HL-60 (cell line): ENCODE measurements around the gene LIN7B.

Source experiments
- DNase-seq, 2 experiments: peaks; one replicate each; pipeline ENCODE4 v3.0.0-alpha.2; 2010 to 2020; ENCODE audit warnings: low read depth in 1 of 2, low spot score in 1 of 2
- H3K27ac ChIP-seq: fragments of 250-450 bp; sonication (Bioruptor Pico); replicated peaks from 2 replicates; pipeline ENCODE4 v1.5.1; 2020; ENCODE audit warnings: mild to moderate bottlenecking, moderate library complexity
- H3K27me3 ChIP-seq: fragments of 250-450 bp; sonication (Bioruptor Pico); 2 replicates; pipeline ENCODE4 v1.5.1; 2021; ENCODE audit warnings: mild to moderate bottlenecking, moderate library complexity; ENCODE audit not compliant: insufficient read depth, poor library complexity, severe bottlenecking
- H3K4me3 ChIP-seq: replicated peaks from 2 replicates; pipeline ENCODE4 v1.5.1; 2011; ENCODE audit warnings: mild to moderate bottlenecking, control low read depth, low read length; ENCODE audit not compliant: insufficient read depth
- CTCF ChIP-seq: IDR thresholded peaks from one replicate; pipeline ENCODE4 v1.5.1; 2011; ENCODE audit warnings: low read length, control low read depth, inconsistent platforms; ENCODE audit not compliant: insufficient read depth
- GABPA ChIP-seq: IDR thresholded peaks from 2 replicates; pipeline ENCODE4 v1.6.1; 2012; ENCODE audit warnings: low read depth
- POLR2AphosphoS5 ChIP-seq: IDR thresholded peaks from 2 replicates; pipeline ENCODE4 v1.6.1; 2012; ENCODE audit warnings: low read depth
- REST ChIP-seq: IDR thresholded peaks from 2 replicates; pipeline ENCODE4 v1.6.1; 2012; ENCODE audit warnings: low read depth; ENCODE audit not compliant: insufficient replicate concordance
- SPI1 ChIP-seq: IDR thresholded peaks from 2 replicates; pipeline ENCODE4 v1.6.1; 2012; ENCODE audit warnings: low read depth, mild to moderate bottlenecking, borderline replicate concordance

Gene LIN7B

GRCh38 chr19:49136771-49137171, 22.6 kb downstream of the LIN7B start:
- DNase-seq = no peak
- Histone ChIP-seq H3K27ac (no peak overlapping the region), H3K27me3 (no peaks in the 10 kb centered on the region)

GRCh38 chr19:49140951-49141350, 26.8 kb downstream of the LIN7B start:
- no peak for DNase-seq
- no peak for TF ChIP-seq POLR2AphosphoS5
- TF ChIP-seq SPI1 = no peak
- TF ChIP-seq REST = no peak
- no peak for TF ChIP-seq GABPA
- TF ChIP-seq CTCF = no peak
- H3K27ac ChIP-seq = no peak overlapping the region
- H3K27me3 ChIP-seq = no peaks in the 10 kb centered on the region
- no peak overlapping the region for H3K4me3 ChIP-seq

More at GRCh38 chr19:49136771-49137171, 22.6 kb downstream of the LIN7B start:
- H3K4me3 ChIP-seq = no peak overlapping the region
- TF ChIP-seq SPI1 (no peak; the same call in 1 of the 2 replicates), CTCF (no peak), POLR2AphosphoS5 (no peak), REST (no peak), GABPA (no peak)

- no peak for DNase-seq
- Histone ChIP-seq H3K27ac (no peak overlapping the region), H3K4me3 (no peak overlapping the region), H3K27me3 (no peaks in the 10 kb centered on the region)
- TF ChIP-seq GABPA = no peak
- TF ChIP-seq REST = no peak
- TF ChIP-seq POLR2AphosphoS5 = no peak
- no peak for TF ChIP-seq SPI1
- TF ChIP-seq CTCF = no peak
Measured at GRCh38 chr19:49141352-49141751, 27.2 kb downstream of the LIN7B start.
